GM19438 (cell line): ENCODE measurements around the gene DPP4.

Experiments used
- ATAC-seq: cut with Tn5 transposase; IDR thresholded peaks from one replicate; pipeline ENCODE4 v1.9.1; 2021; ENCODE audit warnings: low read depth; ENCODE audit not compliant: unreplicated experiment

Gene DPP4

GRCh38 chr2:162022290-162022945 lies 51.6 kb downstream of the DPP4 start:
- ATAC-seq: no peak

- ATAC-seq: no peak
Measured at GRCh38 chr2:162021516-162022058, 52.4 kb downstream of the DPP4 start.

GRCh38 chr2:162018530-162018929 lies 55.5 kb downstream of the DPP4 start:
- ATAC-seq: no peak

- ATAC-seq: no peak
Measured at GRCh38 chr2:162017233-162017632, 56.8 kb downstream of the DPP4 start.

GRCh38 chr2:162016080-162016479 lies 57.9 kb downstream of the DPP4 start:
- ATAC-seq: no peak

GRCh38 chr2:162014751-162015150 lies 59.3 kb downstream of the DPP4 start:
- ATAC-seq: no peak

GRCh38 chr2:162013514-162014475 lies 60.2 kb downstream of the DPP4 start:
- no peak for ATAC-seq

GRCh38 chr2:162012565-162013058 lies 61.4 kb downstream of the DPP4 start:
- ATAC-seq: no peak

- ATAC-seq: no peak
Measured at GRCh38 chr2:162011706-162012564, 62.1 kb downstream of the DPP4 start.

- ATAC-seq: no peak
Measured at GRCh38 chr2:162009543-162009942, 64.5 kb downstream of the DPP4 start.

GRCh38 chr2:162007447-162008040 lies 66.5 kb downstream of the DPP4 start:
- no peak for ATAC-seq

GRCh38 chr2:162006337-162006736 lies 67.7 kb downstream of the DPP4 start:
- ATAC-seq: no peak

- no peak for ATAC-seq
Measured at GRCh38 chr2:162004031-162004430, 70.0 kb downstream of the DPP4 start.

- ATAC-seq: no peak
Measured at GRCh38 chr2:162002623-162003235, 71.3 kb downstream of the DPP4 start.

GRCh38 chr2:162000431-162000830 lies 73.6 kb downstream of the DPP4 start:
- no peak for ATAC-seq

GRCh38 chr2:161999321-161999720 lies 74.7 kb downstream of the DPP4 start:
- no peak for ATAC-seq

GRCh38 chr2:161998857-161999256 lies 75.2 kb downstream of the DPP4 start:
- no peak for ATAC-seq

GRCh38 chr2:161997916-161998471 lies 76.0 kb downstream of the DPP4 start:
- ATAC-seq: no peak

GRCh38 chr2:161995553-161996016 lies 78.4 kb downstream of the DPP4 start:
- ATAC-seq: no peak
